K562 (cell line): ENCODE results near the gene PCBD2. TPM values are rescaled to one million over a fixed set of nuclear protein-coding genes. Genes with fewer than 3 reads are reported as not detected.

Source experiments
- GABPB2 ChIP-seq: fragments of 250-450 bp; sonication (Bioruptor Pico); conservative IDR thresholded peaks from 2 replicates; pipeline ENCODE4 v1.5.1; 2021; ENCODE audit warnings: mild to moderate bottlenecking
- HBP1 ChIP-seq: fragments of 450-650 bp; formaldehyde crosslinking; IDR thresholded peaks from 2 replicates; pipeline ENCODE4 v1.4.0; 2022; ENCODE audit warnings: missing genetic modification characterization
- HNRNPLL ChIP-seq: fragments of 200-400 bp; formaldehyde crosslinking; IDR thresholded peaks from 2 replicates; pipeline ENCODE4 v1.6.1; 2017; ENCODE audit warnings: low read length, low read depth, mild to moderate bottlenecking; ENCODE audit not compliant: poor library complexity, severe bottlenecking
- LARP7 ChIP-seq: fragments of 450-650 bp; IDR thresholded peaks from 2 replicates; pipeline ENCODE4 v1.6.1; 2016
- MEF2A ChIP-seq: IDR thresholded peaks from 2 replicates; pipeline ENCODE4 v1.6.1; 2011; ENCODE audit warnings: low read depth, mild to moderate bottlenecking, low read length, moderate library complexity; ENCODE audit not compliant: control insufficient read depth
- NCOA1 ChIP-seq: fragments of 450-650 bp; IDR thresholded peaks from 2 replicates; pipeline ENCODE4 v1.6.1; 2016; ENCODE audit warnings: low read depth
- PCBP2 ChIP-seq: fragments of 200-400 bp; formaldehyde crosslinking; IDR thresholded peaks from 2 replicates; pipeline ENCODE4 v1.6.1; 2018; ENCODE audit warnings: low read length, low read depth, mild to moderate bottlenecking, moderate library complexity; ENCODE audit not compliant: poor library complexity, severe bottlenecking
- PHB ChIP-seq: fragments of 250-450 bp; sonication (Bioruptor Pico); IDR thresholded peaks from 2 replicates; pipeline ENCODE4 v1.5.0; 2021
- PML ChIP-seq: IDR thresholded peaks from 2 replicates; pipeline ENCODE4 v1.6.1; 2012; ENCODE audit warnings: low read length, inconsistent platforms
- RAD21 ChIP-seq, 2 experiments: fragments of 250-450 bp in 1 of 2; fragments of 450-650 bp in 1 of 2; sonication (Bioruptor Pico) in 1 of 2; formaldehyde crosslinking in 1 of 2; IDR thresholded peaks in 1 of 2; conservative IDR thresholded peaks in 1 of 2; 2 replicates each; pipeline versions ENCODE4 v1.4.0 to v1.8.0; 2020 to 2022; ENCODE audit warnings: mild to moderate bottlenecking in 2 of 2, moderate library complexity in 1 of 2
- SNRNP70 ChIP-seq: fragments of 200-400 bp; formaldehyde crosslinking; optimal IDR thresholded peaks from 2 replicates; pipeline ENCODE3; 2017; ENCODE audit warnings: low read depth, low read length
- TCF15 ChIP-seq: fragments of 250-450 bp; sonication (Bioruptor Pico); IDR thresholded peaks from 2 replicates; pipeline ENCODE4 v1.8.0; 2022; ENCODE audit warnings: moderate library complexity, mild to moderate bottlenecking, inconsistent platforms
- TRIM28 ChIP-seq: fragments of 450-650 bp; IDR thresholded peaks from 2 replicates; pipeline ENCODE4 v1.6.1; 2017
- ZBTB34 ChIP-seq: fragments of 250-450 bp; sonication (Bioruptor Pico); IDR thresholded peaks from 2 replicates; pipeline ENCODE4 v1.8.0; 2021; ENCODE audit warnings: mild to moderate bottlenecking, moderate library complexity
- ZNF280A ChIP-seq: fragments of 450-650 bp; IDR thresholded peaks from 2 replicates; pipeline ENCODE4 v1.6.1; 2018; ENCODE audit warnings: mild to moderate bottlenecking, low read depth; ENCODE audit not compliant: partially characterized antibody
- ZNF316 ChIP-seq: fragments of 450-650 bp; IDR thresholded peaks from 2 replicates; pipeline ENCODE4 v1.6.1; 2016
- polyA plus RNA-seq, 8 experiments: library from polyadenylated mRNA; depleted of rRNA in 4 of 8; stranded (reverse) in 5 of 8; unstranded in 3 of 8; fragments of >200 nt; fragmentation: Nextera tagmentation in 2 of 8; fragmentation: Illumina TruSeq in 1 of 8; extraction: Ambion mirVana in 2 of 8; extraction: Trizol in 1 of 8; gene quantifications; 2 replicates each; pipeline versions ENCODE4 v1.2.1 to v1.2.3, GENCODE V29; 2011 to 2014; ENCODE audit warnings: inconsistent platforms in 1 of 8, missing spikeins in 1 of 8
- total RNA-seq, 7 experiments: library from RNA; depleted of rRNA in 6 of 7; stranded (reverse); fragments of >200 nt in 6 of 7; fragmentation: Illumina TruSeq in 2 of 7; extraction: Trizol in 2 of 7; gene quantifications; 2 replicates each; pipeline versions ENCODE4 v1.2.1 to v1.2.3, GENCODE V29; 2011 to 2021; ENCODE audit warnings: low replicate concordance in 1 of 7
- TF ChIP-seq, protein P1 (sequence below), 2 experiments: fragments of 150-350 bp in 1 of 2; IDR thresholded peaks; 2 replicates each; pipeline ENCODE4 v1.6.1; 2012 to 2016; ENCODE audit warnings: low read depth in 2 of 2, low read length in 2 of 2, mild to moderate bottlenecking in 1 of 2, moderate library complexity in 1 of 2

Gene PCBD2
- total and polyA plus RNA-seq, 9 of the 15 experiments (the other 6 are each of a cell fraction or from before 2014, with no cell fraction given): 5.2 to 13.8 (median 7.8) TPM

- TF ChIP-seq HBP1 (no peak), PCBP2 (no peak), PHB (no peak), TCF15 (no peak), NCOA1 (no peak), GABPB2 (CRISPR knock-in tag) (no peak), ZNF280A (peak; percentile 99), MEF2A (0 out of 2 replicates have a peak, but pooled peaks have one; percentile 18), PML (no peak), RAD21 (CRISPR knock-in tag; conservative IDR thresholded peaks at IDR 0.05 in 1 of 2, IDR thresholded peaks at IDR 0.05 in 1 of 2) (no peak), TRIM28 (peak; percentile 100), ZNF316 (peak; percentile 33; the same call in 1 of the 2 replicates), LARP7 (no peak), HNRNPLL (no peak), SNRNP70 (no peak), ZBTB34 (no peak)
- TF ChIP-seq, protein P1, sequence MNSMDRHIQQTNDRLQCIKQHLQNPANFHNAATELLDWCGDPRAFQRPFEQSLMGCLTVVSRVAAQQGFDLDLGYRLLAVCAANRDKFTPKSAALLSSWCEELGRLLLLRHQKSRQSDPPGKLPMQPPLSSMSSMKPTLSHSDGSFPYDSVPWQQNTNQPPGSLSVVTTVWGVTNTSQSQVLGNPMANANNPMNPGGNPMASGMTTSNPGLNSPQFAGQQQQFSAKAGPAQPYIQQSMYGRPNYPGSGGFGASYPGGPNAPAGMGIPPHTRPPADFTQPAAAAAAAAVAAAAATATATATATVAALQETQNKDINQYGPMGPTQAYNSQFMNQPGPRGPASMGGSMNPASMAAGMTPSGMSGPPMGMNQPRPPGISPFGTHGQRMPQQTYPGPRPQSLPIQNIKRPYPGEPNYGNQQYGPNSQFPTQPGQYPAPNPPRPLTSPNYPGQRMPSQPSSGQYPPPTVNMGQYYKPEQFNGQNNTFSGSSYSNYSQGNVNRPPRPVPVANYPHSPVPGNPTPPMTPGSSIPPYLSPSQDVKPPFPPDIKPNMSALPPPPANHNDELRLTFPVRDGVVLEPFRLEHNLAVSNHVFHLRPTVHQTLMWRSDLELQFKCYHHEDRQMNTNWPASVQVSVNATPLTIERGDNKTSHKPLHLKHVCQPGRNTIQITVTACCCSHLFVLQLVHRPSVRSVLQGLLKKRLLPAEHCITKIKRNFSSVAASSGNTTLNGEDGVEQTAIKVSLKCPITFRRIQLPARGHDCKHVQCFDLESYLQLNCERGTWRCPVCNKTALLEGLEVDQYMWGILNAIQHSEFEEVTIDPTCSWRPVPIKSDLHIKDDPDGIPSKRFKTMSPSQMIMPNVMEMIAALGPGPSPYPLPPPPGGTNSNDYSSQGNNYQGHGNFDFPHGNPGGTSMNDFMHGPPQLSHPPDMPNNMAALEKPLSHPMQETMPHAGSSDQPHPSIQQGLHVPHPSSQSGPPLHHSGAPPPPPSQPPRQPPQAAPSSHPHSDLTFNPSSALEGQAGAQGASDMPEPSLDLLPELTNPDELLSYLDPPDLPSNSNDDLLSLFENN (IDR thresholded peaks at IDR 0.05; ENCODE audit: low read depth in 2 of 2, low read length in 2 of 2): no peak
Measured at GRCh38 chr5:134982230-134982629, 77.3 kb downstream of the PCBD2 start (continued).
